B cell (primary cell): ENCODE measurements around the gene CTBP2. TPM values are rescaled to one million over a fixed set of nuclear protein-coding genes. Genes with fewer than 3 reads are reported as not detected.

Experiments used
- ATAC-seq: fragments of 200-7000 bp; cut with Tn5 transposase; one replicate; pipeline ENCODE4 v1.10.0; 2021; ENCODE audit warnings: low read depth, mild to moderate bottlenecking, moderate number of reproducible peaks, moderate library complexity
- CTCF ChIA-PET: fragments of 350-600 bp; sonication (Branson Sonifier 250); formaldehyde crosslinking; loops from one replicate; lab custom pipeline; 2021; ENCODE audit warnings: antibody characterized with exemption, inconsistent platforms; lab: Charles Lee
- POLR2A ChIA-PET: fragments of 350-600 bp; sonication (Branson Sonifier 250); formaldehyde crosslinking; loops from one replicate; lab custom pipeline; 2021; ENCODE audit warnings: antibody characterized with exemption; lab: Charles Lee
- DNase-seq: peaks from one replicate; pipeline ENCODE4 v3.0.0; 2013
- H2AFZ ChIP-seq: 2 replicates; pipeline ENCODE4 v1.6.1; 2012; ENCODE audit warnings: mild to moderate bottlenecking, low read depth, low read length; ENCODE audit not compliant: insufficient read depth, poor library complexity, severe bottlenecking
- H3K27ac ChIP-seq, 2 donors: 1 replicate in 1 of 2; 2 replicates in 1 of 2; pipeline ENCODE4 v1.5.1; 2012 to 2013; ENCODE audit warnings: low read length in 2 of 2, mild to moderate bottlenecking in 2 of 2, moderate library complexity in 1 of 2
- H3K27me3 ChIP-seq, 4 experiments: fragments of 200-600 bp in 1 of 4; sonication (generic) in 1 of 4; replicated peaks in 1 of 4; 1 replicate in 2 of 4; 2 replicates in 2 of 4; pipeline versions ENCODE4 v1.6.1 to v1.7.0; 2013 to 2016; ENCODE audit warnings: low read length in 3 of 4, mild to moderate bottlenecking in 2 of 4, mixed read lengths in 1 of 4, moderate library complexity in 1 of 4; ENCODE audit not compliant: insufficient read depth in 4 of 4, control insufficient read depth in 3 of 4; ENCODE audit errors: control extremely low read depth in 1 of 4
- H3K36me3 ChIP-seq, 2 experiments: replicated peaks in 1 of 2; 1 replicate in 1 of 2; 2 replicates in 1 of 2; pipeline versions ENCODE4 v1.6.1 to v1.7.1; 2013; ENCODE audit warnings: low read length in 1 of 2; ENCODE audit not compliant: insufficient read depth in 2 of 2, control insufficient read depth in 1 of 2; ENCODE audit errors: control extremely low read depth in 1 of 2, extremely low read depth in 1 of 2
- H3K4me1 ChIP-seq, 2 donors: fragments of 200-600 bp in 1 of 2; sonication (generic) in 1 of 2; 1 replicate in 1 of 2; 2 replicates in 1 of 2; pipeline versions ENCODE4 v1.5.1 to v1.6.1; 2013 to 2017; ENCODE audit warnings: low read length in 2 of 2; ENCODE audit not compliant: control insufficient read depth in 2 of 2, insufficient read depth in 2 of 2
- H3K4me2 ChIP-seq: replicated peaks from 2 replicates; pipeline ENCODE3; 2012; ENCODE audit warnings: mild to moderate bottlenecking, low read depth, low read length; ENCODE audit not compliant: poor library complexity, severe bottlenecking
- H3K4me3 ChIP-seq, 5 experiments: fragments of 200-600 bp in 1 of 5; sonication (generic) in 1 of 5; 1 replicate in 3 of 5; 2 replicates in 2 of 5; pipeline versions ENCODE4 v1.5.1 to v1.7.0; 2011 to 2016; ENCODE audit warnings: low read length in 4 of 5, mild to moderate bottlenecking in 4 of 5, low read depth in 2 of 5, control low read depth in 1 of 5, moderate library complexity in 1 of 5; ENCODE audit not compliant: insufficient read depth in 1 of 5; ENCODE audit errors: control extremely low read depth in 1 of 5, extremely low read depth in 1 of 5
- H3K79me2 ChIP-seq: fragments of 200-600 bp; sonication (generic); one replicate; pipeline ENCODE4 v1.6.0; 2016; ENCODE audit warnings: low read length; ENCODE audit not compliant: control insufficient read depth, insufficient read depth
- H3K9ac ChIP-seq: fragments of 200-600 bp; sonication (generic); 2 replicates; pipeline ENCODE4 v1.6.1; 2017; ENCODE audit warnings: mild to moderate bottlenecking, low read length, moderate library complexity
- H3K9me3 ChIP-seq, 3 donors: one replicate each; pipeline versions ENCODE4 v1.6.1 to v1.7.1; 2013; ENCODE audit warnings: low read length in 2 of 3; ENCODE audit not compliant: control insufficient read depth in 2 of 3, insufficient read depth in 1 of 3; ENCODE audit errors: control extremely low read depth in 1 of 3
- H4K20me1 ChIP-seq: 2 replicates; pipeline ENCODE4 v1.6.0; 2012; ENCODE audit warnings: mild to moderate bottlenecking, low read length; ENCODE audit not compliant: insufficient read depth, control insufficient read depth, poor library complexity, severe bottlenecking
- H3K27ac Mint-ChIP-seq: one replicate; pipeline ENCODE4 v1.8.0; 2021; ENCODE audit warnings: mixed read lengths
- H3K27me3 Mint-ChIP-seq: one replicate; pipeline ENCODE4 v1.8.0; 2021; ENCODE audit warnings: mixed read lengths
- H3K4me1 Mint-ChIP-seq: one replicate; pipeline ENCODE4 v1.8.0; 2021; ENCODE audit warnings: mixed read lengths
- H3K4me3 Mint-ChIP-seq: one replicate; pipeline ENCODE4 v1.8.0; 2021; ENCODE audit warnings: mixed read lengths
- H3K9me3 Mint-ChIP-seq: one replicate; pipeline ENCODE4 v1.8.0; 2022; ENCODE audit warnings: mixed read lengths; ENCODE audit not compliant: insufficient read depth
- CTCF ChIP-seq: fragments of 200-600 bp; IDR thresholded peaks from one replicate; pipeline ENCODE4 v1.8.0; 2022; ENCODE audit warnings: antibody characterized with exemption, mild to moderate bottlenecking
- EZH2 ChIP-seq: IDR thresholded peaks from 2 replicates; pipeline ENCODE4 v1.6.1; 2012; ENCODE audit warnings: borderline replicate concordance, low read depth, mild to moderate bottlenecking, moderate library complexity, low read length; ENCODE audit not compliant: insufficient read depth, poor library complexity, severe bottlenecking
- WGBS: methylation state at CpG from one replicate; pipeline ENCODE4 v1.1.5; 2013; ENCODE audit warnings: missing lambda C conversion rate; ENCODE audit not compliant: insufficient coverage; 5-methylcytosine and 5-hydroxymethylcytosine counted together
- intact Hi-C: fragments of 100-400 bp; cut with micrococcal nuclease; formaldehyde crosslinking; loops from one replicate; pipeline ENCODE4 v1.10.0; 2022
- polyA plus RNA-seq: library from polyadenylated mRNA; depleted of rRNA; stranded (reverse); fragments of >200 nt; gene quantifications from 2 replicates; pipeline ENCODE4 v1.2.3, GENCODE V29; 2012
- total RNA-seq, 2 donors: library from RNA; stranded (reverse); fragments of 120-200 nt in 1 of 2; gene quantifications; 1 replicate in 1 of 2; 2 replicates in 1 of 2; pipeline versions ENCODE4 v1.2.3 to v1.2.4, GENCODE V29; 2013 to 2022

The CTBP2 gene
- total and polyA plus RNA-seq, 2 donors (not counting 1 experiment from before 2014, with no cell fraction given) = 0.39 to 0.85 TPM

GRCh38 chr10:125022671-125023070, 137.7 kb downstream of the CTBP2 start:
- Mint-ChIP-seq H3K9me3 (peaks cover 4% of the 10 kb centered on the region), H3K4me3 (no peak overlapping the region), H3K27me3 (peaks cover 39% of the 10 kb centered on the region), H3K4me1 (peaks cover 13% of the 10 kb centered on the region), H3K27ac (no peak overlapping the region)
- Histone ChIP-seq H3K9ac (no peak overlapping the region), H3K4me3 (no peak overlapping the region), H3K4me2 (no peak overlapping the region), H3K79me2 (no peaks in the 10 kb centered on the region), H2AFZ (no peak overlapping the region), H3K36me3 (no peaks in the 10 kb centered on the region), H4K20me1 (no peaks in the 10 kb centered on the region), H3K27ac (no peak overlapping the region), H3K4me1 (no peaks in the 10 kb centered on the region), H3K27me3 (peaks cover 0 to 9% (median 0%) of the 10 kb centered on the region in 4 experiments), H3K9me3 (peaks cover 0 to 14% (median 1%) of the 10 kb centered on the region in 3 donors)
- 96% methylated on average over 4 of the region's 8 CpGs for WGBS
- TF ChIP-seq EZH2 (no peak), CTCF (no peak)
- intact Hi-C loops = loop anchor here (5.0 kb wide), 1 partner anchor 1145 kb away; no protein-coding TSS in a partner anchor
- DNase-seq (no peak), ATAC-seq (no peak)
- POLR2A ChIA-PET = no interaction called here
- CTCF ChIA-PET = no interaction called here

- H3K4me3 ChIP-seq = no peak overlapping the region
Observed at GRCh38 chr10:125021686-125022344, 138.5 kb downstream of the CTBP2 start.

More at GRCh38 chr10:125021686-125022344, 138.5 kb downstream of the CTBP2 start:
- Mint-ChIP-seq H3K27me3 (peaks cover 42% of the 10 kb centered on the region), H3K9me3 (peaks cover 4% of the 10 kb centered on the region), H3K4me1 (peaks cover 13% of the 10 kb centered on the region), H3K27ac (no peak overlapping the region), H3K4me3 (no peak overlapping the region)
- ChIA-PET CTCF (no interaction called here), POLR2A (no interaction called here)
- Histone ChIP-seq H3K4me1 (no peaks in the 10 kb centered on the region), H3K9me3 (peaks cover 0 to 14% (median 1%) of the 10 kb centered on the region in 3 donors), H2AFZ (no peak overlapping the region), H3K4me2 (no peak overlapping the region), H3K27ac (no peak overlapping the region), H3K79me2 (no peaks in the 10 kb centered on the region), H4K20me1 (no peaks in the 10 kb centered on the region), H3K36me3 (no peaks in the 10 kb centered on the region), H3K9ac (no peak overlapping the region), H3K27me3 (peaks cover 0 to 6% (median 0%) of the 10 kb centered on the region in 4 experiments)
- no peak for TF ChIP-seq EZH2
- no peak for TF ChIP-seq CTCF
- ATAC-seq = no peak
- intact Hi-C loops = loop anchor here (5.0 kb wide), 1 partner anchor 1145 kb away; no protein-coding TSS in a partner anchor
- 89% methylated on average over 17 of the region's 17 CpGs for WGBS
- no peak for DNase-seq
